Measurements from ENCODE around the gene SLC30A4.

- TF ChIP-seq CTCF (IDR thresholded peaks at IDR 0.05) (no peak), POLR2A (IDR thresholded peaks at IDR 0.05) (no peak), POLR2AphosphoS5 (IDR thresholded peaks at IDR 0.05) (no peak)
These were observed 71.3 kb downstream of the SLC30A4 start for GRCh38 chr15:45451265-45451664.

Measured in prostate gland (tissue), 2 donors.